HEK293 (cell line): ENCODE data around the gene ISG20L2.

Experiments used
- CTCF ChIA-PET: fragments of 350-600 bp; formaldehyde crosslinking; extraction: SDS; loops from one replicate; lab custom pipeline; 2021; ENCODE audit warnings: antibody characterized with exemption; lab: Yijun Ruan, JAX
- POLR2A ChIA-PET: fragments of 300-600 bp; formaldehyde crosslinking; extraction: SDS; loops from one replicate; lab custom pipeline; 2020; ENCODE audit warnings: antibody characterized with exemption, inconsistent platforms; lab: Yijun Ruan, JAX
- H3K27ac ChIP-seq: fragments of 200-500 bp; sonication (Bioruptor generic); 2 replicates; pipeline ENCODE4 v1.5.1; 2014; ENCODE audit warnings: low read depth, low read length, control low read depth, inconsistent platforms; ENCODE audit errors: extremely low read depth
- H3K36me3 ChIP-seq, 2 experiments: fragments of 200-500 bp in 1 of 2; sonication (Bioruptor generic) in 1 of 2; 1 replicate in 1 of 2; 2 replicates in 1 of 2; pipeline ENCODE4 v1.5.1; 2014 to 2017; ENCODE audit warnings: inconsistent platforms in 2 of 2, low read length in 2 of 2; ENCODE audit not compliant: control insufficient read depth in 2 of 2, insufficient read depth in 1 of 2
- H3K4me1 ChIP-seq: fragments of 200-500 bp; sonication (Bioruptor generic); 2 replicates; pipeline ENCODE4 v1.5.1; 2014; ENCODE audit warnings: mild to moderate bottlenecking, low read length, inconsistent platforms; ENCODE audit not compliant: control insufficient read depth, insufficient read depth
- H3K4me3 ChIP-seq: 2 replicates; pipeline ENCODE4 v1.5.1; 2011; ENCODE audit warnings: low read depth, mild to moderate bottlenecking, control low read depth, low read length, moderate library complexity
- H3K9me3 ChIP-seq: fragments of 200-500 bp; sonication (Bioruptor generic); 2 replicates; pipeline ENCODE4 v1.5.1; 2014; ENCODE audit warnings: low read depth, low read length, inconsistent platforms; ENCODE audit not compliant: control insufficient read depth, insufficient read depth
- PBX3 ChIP-seq: sonication (generic); formaldehyde crosslinking; IDR thresholded peaks from 2 replicates; pipeline ENCODE4 v1.8.1; 2022; ENCODE audit warnings: mild to moderate bottlenecking, moderate library complexity, missing genetic modification reagents
- SCRT2 ChIP-seq: fragments of 450-650 bp; formaldehyde crosslinking; IDR thresholded peaks from 2 replicates; pipeline ENCODE4 v1.5.1; 2016; ENCODE audit warnings: missing biosample characterization, missing genetic modification characterization
- ZFP69B ChIP-seq: fragments of 450-650 bp; formaldehyde crosslinking; IDR thresholded peaks from 2 replicates; pipeline ENCODE4 v1.5.1; 2016; ENCODE audit warnings: missing biosample characterization, missing genetic modification characterization
- ZNF214 ChIP-seq: fragments of 450-650 bp; formaldehyde crosslinking; IDR thresholded peaks from 2 replicates; pipeline ENCODE4 v1.5.1; 2017; ENCODE audit warnings: missing biosample characterization, mild to moderate bottlenecking, missing genetic modification characterization, borderline replicate concordance
- ZNF292 ChIP-seq: fragments of 450-650 bp; formaldehyde crosslinking; IDR thresholded peaks from 2 replicates; pipeline ENCODE4 v1.5.1; 2016; ENCODE audit warnings: low read depth, missing biosample characterization, missing genetic modification characterization, borderline replicate concordance
- ZNF341 ChIP-seq: fragments of 450-650 bp; formaldehyde crosslinking; IDR thresholded peaks from 2 replicates; pipeline ENCODE4; 2016; ENCODE audit warnings: low read depth, missing biosample characterization, missing genetic modification characterization
- ZNF776 ChIP-seq: fragments of 450-650 bp; formaldehyde crosslinking; IDR thresholded peaks from 2 replicates; pipeline ENCODE4 v1.5.0; 2017; ENCODE audit warnings: missing biosample characterization, missing genetic modification characterization, borderline replicate concordance
- ZNF792 ChIP-seq: fragments of 450-650 bp; formaldehyde crosslinking; IDR thresholded peaks from 2 replicates; pipeline ENCODE4 v1.5.1; 2016; ENCODE audit warnings: missing biosample characterization, missing genetic modification characterization
- ZNF843 ChIP-seq: fragments of 450-650 bp; formaldehyde crosslinking; IDR thresholded peaks from 2 replicates; pipeline ENCODE4 v1.5.1; 2016; ENCODE audit warnings: missing biosample characterization, missing genetic modification characterization
- TF ChIP-seq, protein P1 (sequence below): fragments of 450-650 bp; IDR thresholded peaks from 2 replicates; pipeline ENCODE4 v1.5.1; 2018; ENCODE audit warnings: missing biosample characterization, mild to moderate bottlenecking, missing genetic modification characterization
- TF ChIP-seq, protein P2 (sequence below): fragments of 450-650 bp; formaldehyde crosslinking; IDR thresholded peaks from 2 replicates; pipeline ENCODE4 v1.5.1; 2016; ENCODE audit warnings: missing biosample characterization, missing genetic modification characterization
- TF ChIP-seq, protein P3 (sequence below): fragments of 450-650 bp; formaldehyde crosslinking; IDR thresholded peaks from 2 replicates; pipeline ENCODE4 v1.5.0; 2017; ENCODE audit warnings: missing biosample characterization, missing genetic modification characterization, borderline replicate concordance

The ISG20L2 gene

DNA sequence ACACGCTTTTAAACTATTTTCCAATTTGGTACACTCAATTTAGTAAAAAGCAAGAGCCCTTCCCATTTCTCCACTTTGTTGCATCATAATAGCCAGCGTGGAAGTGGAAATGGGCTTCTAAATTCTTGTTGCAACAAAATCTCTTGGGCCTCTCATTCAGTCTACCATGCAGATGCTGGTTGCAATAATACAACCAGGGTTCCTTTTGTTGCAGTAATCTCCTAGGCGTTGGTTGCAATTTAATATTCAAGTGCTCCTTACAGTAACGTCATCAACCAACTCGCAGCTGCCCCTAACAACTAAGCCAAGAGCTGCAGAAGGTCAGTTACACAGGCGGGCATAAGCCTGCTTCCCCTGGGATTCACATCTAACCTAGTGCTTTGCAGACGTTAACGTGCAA is 25.7 kb upstream of the ISG20L2 start:
- CTCF ChIA-PET: interaction anchor here (1.1 to 1.3 kb wide), 2 partner anchors 12 to 65 kb away, joined by 3 to 4 read pairs; partner anchors contain the start of gene PRCC
- no peaks in the 10 kb centered on the region for H3K9me3 ChIP-seq
- TF ChIP-seq, protein P1, sequence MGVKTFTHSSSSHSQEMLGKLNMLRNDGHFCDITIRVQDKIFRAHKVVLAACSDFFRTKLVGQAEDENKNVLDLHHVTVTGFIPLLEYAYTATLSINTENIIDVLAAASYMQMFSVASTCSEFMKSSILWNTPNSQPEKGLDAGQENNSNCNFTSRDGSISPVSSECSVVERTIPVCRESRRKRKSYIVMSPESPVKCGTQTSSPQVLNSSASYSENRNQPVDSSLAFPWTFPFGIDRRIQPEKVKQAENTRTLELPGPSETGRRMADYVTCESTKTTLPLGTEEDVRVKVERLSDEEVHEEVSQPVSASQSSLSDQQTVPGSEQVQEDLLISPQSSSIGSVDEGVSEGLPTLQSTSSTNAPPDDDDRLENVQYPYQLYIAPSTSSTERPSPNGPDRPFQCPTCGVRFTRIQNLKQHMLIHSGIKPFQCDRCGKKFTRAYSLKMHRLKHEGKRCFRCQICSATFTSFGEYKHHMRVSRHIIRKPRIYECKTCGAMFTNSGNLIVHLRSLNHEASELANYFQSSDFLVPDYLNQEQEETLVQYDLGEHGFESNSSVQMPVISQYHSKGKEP: peak; percentile 79
- no peak for TF ChIP-seq PBX3 (CRISPR knock-in tag)
- TF ChIP-seq, protein P2, sequence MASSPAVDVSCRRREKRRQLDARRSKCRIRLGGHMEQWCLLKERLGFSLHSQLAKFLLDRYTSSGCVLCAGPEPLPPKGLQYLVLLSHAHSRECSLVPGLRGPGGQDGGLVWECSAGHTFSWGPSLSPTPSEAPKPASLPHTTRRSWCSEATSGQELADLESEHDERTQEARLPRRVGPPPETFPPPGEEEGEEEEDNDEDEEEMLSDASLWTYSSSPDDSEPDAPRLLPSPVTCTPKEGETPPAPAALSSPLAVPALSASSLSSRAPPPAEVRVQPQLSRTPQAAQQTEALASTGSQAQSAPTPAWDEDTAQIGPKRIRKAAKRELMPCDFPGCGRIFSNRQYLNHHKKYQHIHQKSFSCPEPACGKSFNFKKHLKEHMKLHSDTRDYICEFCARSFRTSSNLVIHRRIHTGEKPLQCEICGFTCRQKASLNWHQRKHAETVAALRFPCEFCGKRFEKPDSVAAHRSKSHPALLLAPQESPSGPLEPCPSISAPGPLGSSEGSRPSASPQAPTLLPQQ (tag by site-specific recombination): no peak
- 0 out of 2 replicates have a peak, but pooled peaks cover 2% of the 10 kb centered on the region for H3K4me1 ChIP-seq
- POLR2A ChIA-PET: interaction anchor here (0.5 kb wide), 1 partner anchor 10 kb away, joined by 5 read pairs; no protein-coding TSS in a partner anchor
- H3K27ac ChIP-seq: no peak overlapping the region
- H3K4me3 ChIP-seq: no peak overlapping the region
- peaks cover 0 to 7% of the 10 kb centered on the region in 2 experiments; a peak in 1 of 3 replicates for H3K36me3 ChIP-seq

DNA sequence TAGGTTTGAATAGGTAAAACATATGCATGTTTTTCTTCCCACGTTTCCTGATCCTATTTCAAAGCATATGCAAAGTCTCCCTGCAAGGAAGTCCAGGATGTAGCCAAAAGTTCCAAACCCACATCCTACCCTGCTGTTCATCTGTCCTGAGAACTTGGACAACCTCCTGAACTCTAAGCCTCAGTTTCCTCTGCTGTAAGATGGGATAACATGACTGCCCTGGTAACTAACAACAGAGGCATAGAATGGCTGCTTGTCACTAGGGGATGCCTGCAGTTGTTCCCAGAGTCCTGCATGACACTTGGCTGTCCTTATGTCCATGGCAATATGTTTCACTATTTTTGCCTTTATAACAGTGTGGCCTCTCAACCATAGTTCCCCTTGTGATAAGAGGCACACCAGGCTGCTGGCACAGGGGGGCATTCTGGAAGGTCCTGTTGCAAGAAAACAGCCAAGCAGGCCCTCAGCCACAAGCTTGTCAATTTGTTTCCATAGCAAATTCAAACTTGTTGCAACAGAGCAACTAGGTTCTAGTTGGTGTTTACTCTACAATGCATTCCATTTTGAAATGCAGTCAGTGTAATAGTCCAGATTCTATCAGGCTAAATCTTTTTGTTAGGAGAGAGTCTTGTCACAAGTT is 24.4 kb upstream of the ISG20L2 start:
- POLR2A ChIA-PET: interaction anchor here (1.5 to 3.2 kb wide), 8 partner anchors 8 to 64 kb away, joined by 4 to 63 read pairs (median 10); partner anchors contain the start of genes ISG20L2, METTL25B, MRPL24 and PRCC
- Histone ChIP-seq H3K27ac (no peak overlapping the region), H3K4me3 (no peak overlapping the region; the same call in 1 of the 2 replicates), H3K4me1 (0 out of 2 replicates have a peak, but pooled peaks cover 10% of the 10 kb centered on the region), H3K36me3 (peaks cover 0 to 9% of the 10 kb centered on the region in 2 experiments; a peak in 1 of 3 replicates), H3K9me3 (no peaks in the 10 kb centered on the region)
- CTCF ChIA-PET: interaction anchor here (0.8 to 2.5 kb wide), 5 partner anchors 8 to 64 kb away, joined by 3 to 9 read pairs (median 4); no protein-coding TSS in a partner anchor
- TF ChIP-seq, protein P3, sequence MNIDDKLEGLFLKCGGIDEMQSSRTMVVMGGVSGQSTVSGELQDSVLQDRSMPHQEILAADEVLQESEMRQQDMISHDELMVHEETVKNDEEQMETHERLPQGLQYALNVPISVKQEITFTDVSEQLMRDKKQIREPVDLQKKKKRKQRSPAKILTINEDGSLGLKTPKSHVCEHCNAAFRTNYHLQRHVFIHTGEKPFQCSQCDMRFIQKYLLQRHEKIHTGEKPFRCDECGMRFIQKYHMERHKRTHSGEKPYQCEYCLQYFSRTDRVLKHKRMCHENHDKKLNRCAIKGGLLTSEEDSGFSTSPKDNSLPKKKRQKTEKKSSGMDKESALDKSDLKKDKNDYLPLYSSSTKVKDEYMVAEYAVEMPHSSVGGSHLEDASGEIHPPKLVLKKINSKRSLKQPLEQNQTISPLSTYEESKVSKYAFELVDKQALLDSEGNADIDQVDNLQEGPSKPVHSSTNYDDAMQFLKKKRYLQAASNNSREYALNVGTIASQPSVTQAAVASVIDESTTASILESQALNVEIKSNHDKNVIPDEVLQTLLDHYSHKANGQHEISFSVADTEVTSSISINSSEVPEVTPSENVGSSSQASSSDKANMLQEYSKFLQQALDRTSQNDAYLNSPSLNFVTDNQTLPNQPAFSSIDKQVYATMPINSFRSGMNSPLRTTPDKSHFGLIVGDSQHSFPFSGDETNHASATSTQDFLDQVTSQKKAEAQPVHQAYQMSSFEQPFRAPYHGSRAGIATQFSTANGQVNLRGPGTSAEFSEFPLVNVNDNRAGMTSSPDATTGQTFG (tag by site-specific recombination): no peak
- no peak for TF ChIP-seq ZNF792 (tag by site-specific recombination)
- TF ChIP-seq ZFP69B (tag by site-specific recombination): no peak
- peak; percentile 80 for TF ChIP-seq SCRT2
- TF ChIP-seq ZNF776 (tag by site-specific recombination): no peak
- no peak for TF ChIP-seq ZNF292
- no peak for TF ChIP-seq ZNF843
- no peak for TF ChIP-seq ZNF214 (tag by site-specific recombination)
- peak; percentile 57 for TF ChIP-seq ZNF341 (tag by site-specific recombination)
